ENCODE measurements around the gene HFE. TPM values are rescaled to one million over a fixed set of nuclear protein-coding genes. Genes with fewer than 3 reads are reported as not detected.

The HFE gene
- 1 to 10 TPM; 3.5 to 8.2 (median 4.5) TPM for total RNA-seq
- polyA plus RNA-seq: 1 to 10 TPM; 1.5 to 3.7 (median 3.5) TPM
- long read RNA-seq, donor 1, full-length matches to known transcripts: 1 of 1 reads
- long read RNA-seq, donor 1, partial matches to known transcripts: 0 of 1 reads
- long read RNA-seq, donor 1, other reads (novel, unspliced or antisense): 0 of 1 reads
- long read RNA-seq, donor 2: 0 reads
- long read RNA-seq, donor 3: 0 reads
- long read RNA-seq, donor 4: 0 reads
- long read RNA-seq, donor 5, full-length matches to known transcripts: 2 of 2 reads
- long read RNA-seq, donor 5, partial matches to known transcripts: 0 of 2 reads
- long read RNA-seq, donor 5, other reads (novel, unspliced or antisense): 0 of 2 reads
- long read RNA-seq, donor 6, partial matches to known transcripts: 0 of 1 reads
- long read RNA-seq, donor 6, other reads (novel, unspliced or antisense): 0 of 1 reads
- long read RNA-seq, donor 7, partial matches to known transcripts: 0 of 1 reads
- long read RNA-seq, donor 7, other reads (novel, unspliced or antisense): 0 of 1 reads
- long read RNA-seq, donor 8: 0 reads
- long read RNA-seq, donor 9: 0 reads
- long read RNA-seq, donor 10, full-length matches to known transcripts: 1 of 1 reads
- long read RNA-seq, donor 10, partial matches to known transcripts: 0 of 1 reads
- long read RNA-seq, donor 10, other reads (novel, unspliced or antisense): 0 of 1 reads

- H3K4me3 ChIP-seq: peak within 1 kb of the TSS; percentile 60 to 69 (median 66)
- peaks cover 8 to 31% (median 20%) of the 10 kb centered on the region in 4 donors for H3K4me1 ChIP-seq
- DNase-seq: peak; percentile 51 to 86
- TF ChIP-seq POLR2AphosphoS5 (IDR thresholded peaks at IDR 0.05) (peak; percentile 2 to 35 (median 7)), CTCF (IDR thresholded peaks at IDR 0.05) (peak in 2 of 7 experiments; percentile 6 to 25), POLR2A (IDR thresholded peaks at IDR 0.05) (no peak), EP300 (IDR thresholded peaks at IDR 0.05) (no peak)
- H3K27ac ChIP-seq: peak within 1 kb of the TSS; percentile 87 to 95 (median 92)
- H3K27me3 ChIP-seq: no peaks in the 10 kb centered on the region
- no peaks in the 10 kb centered on the region for H3K36me3 ChIP-seq
- H3K9me3 ChIP-seq: no peaks in the 10 kb centered on the region
- intact Hi-C loops (cut with DNase I; ENCODE audit: low total_unique reads): no loop called here
- WGBS, 5 donors: 0 to 2% (median 1%) methylated on average over 41 of the region's 41 CpGs
These were observed at the start of gene HFE for GRCh38 chr6:26087284-26088115. TSS of gene HFE (plus strand) at chr6:26087429. CDS start at chr6:26087441, 12 bp downstream.

DNA sequence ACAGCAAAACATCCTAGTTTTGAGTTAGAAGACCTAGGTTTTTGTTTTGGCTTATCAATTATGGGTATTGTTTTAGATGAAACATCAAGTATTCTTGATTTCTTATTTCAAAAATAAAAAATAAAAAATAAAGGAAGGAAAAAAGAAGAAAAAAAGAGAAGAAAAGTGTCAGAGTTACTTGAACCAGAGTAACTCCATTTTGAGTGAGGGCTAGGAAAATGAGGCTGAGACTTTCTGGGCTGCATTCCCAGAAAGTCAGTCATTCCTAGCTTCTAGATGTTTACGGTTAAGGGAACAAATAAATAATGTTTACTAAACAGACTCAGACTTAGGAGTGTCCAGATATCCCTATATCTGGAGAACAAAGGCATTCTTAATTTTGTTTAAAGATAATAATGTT lies 45.3 kb upstream of the HFE start:
- H3K36me3 ChIP-seq: no peaks in the 10 kb centered on the region
- H3K4me3 ChIP-seq: no peak overlapping the region
- no peak for DNase-seq
- H3K27ac ChIP-seq: no peak overlapping the region
- H3K9me3 ChIP-seq: no peaks in the 10 kb centered on the region
- H3K4me1 ChIP-seq: peaks cover 5 to 25% (median 14%) of the 10 kb centered on the region in 4 donors
- intact Hi-C loops (cut with DNase I; ENCODE audit: low total_unique reads): no loop called here
- TF ChIP-seq CTCF (IDR thresholded peaks at IDR 0.05) (no peak), POLR2AphosphoS5 (IDR thresholded peaks at IDR 0.05) (no peak), POLR2A (IDR thresholded peaks at IDR 0.05) (no peak), EP300 (IDR thresholded peaks at IDR 0.05) (no peak)
- H3K27me3 ChIP-seq: no peaks in the 10 kb centered on the region
- WGBS, 5 donors: 34 to 69% (median 50%) methylated on average over 1 of the region's 1 CpG

DNA sequence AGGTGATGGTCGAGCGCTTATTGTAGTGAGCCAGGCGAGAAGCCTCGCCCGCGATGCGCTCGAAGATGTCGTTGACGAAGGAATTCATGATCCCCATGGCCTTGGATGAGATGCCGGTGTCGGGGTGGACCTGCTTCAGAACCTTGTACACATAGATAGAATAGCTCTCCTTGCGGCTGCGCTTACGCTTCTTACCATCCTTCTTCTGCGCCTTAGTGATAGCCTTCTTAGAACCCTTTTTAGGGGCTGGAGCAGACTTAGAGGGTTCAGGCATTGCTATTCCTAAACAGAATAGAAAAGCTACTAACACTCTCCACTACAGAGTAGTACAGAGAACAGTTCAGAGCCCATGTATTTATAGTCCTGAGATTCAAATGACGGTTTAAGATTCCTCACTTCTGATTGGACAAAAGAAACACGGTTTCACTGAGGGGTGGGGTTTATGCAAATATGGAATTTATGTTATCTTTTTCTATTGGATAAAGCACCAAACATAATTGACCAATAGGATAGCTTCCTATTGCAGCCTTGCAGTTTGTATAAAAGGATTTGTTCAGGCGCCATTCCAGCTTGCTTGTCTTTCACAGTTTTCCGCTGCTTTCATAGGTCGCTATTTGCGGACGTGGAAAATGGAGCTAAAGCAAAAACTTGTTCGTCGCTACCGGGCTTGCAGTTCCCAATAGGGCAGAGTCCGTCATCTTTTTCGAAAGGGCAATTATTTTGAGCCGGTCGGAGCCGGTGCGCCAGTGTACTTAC lies 43.7 kb upstream of the HFE start:
- Histone ChIP-seq H3K27ac (peak overlapping the region; percentile 92 to 98 (median 94)), H3K4me3 (peak overlapping the region; percentile 48 to 55 (median 52)), H3K36me3 (no peaks in the 10 kb centered on the region), H3K4me1 (peaks cover 5 to 25% (median 14%) of the 10 kb centered on the region in 4 donors), H3K27me3 (no peaks in the 10 kb centered on the region), H3K9me3 (no peaks in the 10 kb centered on the region)
- peak in 2 of 4 donors; percentile 98 to 99 for TF ChIP-seq POLR2A (IDR thresholded peaks at IDR 0.05)
- TF ChIP-seq CTCF (IDR thresholded peaks at IDR 0.05): peak in 1 of 7 experiments; percentile 12
- TF ChIP-seq EP300 (IDR thresholded peaks at IDR 0.05): no peak
- TF ChIP-seq POLR2AphosphoS5 (IDR thresholded peaks at IDR 0.05): peak; percentile 97 to 98 (median 98)
- DNase-seq: peak; percentile 76 to 97
- intact Hi-C loops (cut with DNase I; ENCODE audit: low total_unique reads): no loop called here
- WGBS, 5 donors: 0 to 1% (median 1%) methylated on average over 31 to 32 of the region's 32 CpGs
